ENCODE data around the gene C6orf15.
A peak's percentile ranks its signal among the peaks of the same experiment; 100 is the strongest.

C6orf15 gene

GRCh38 chr6:31120151-31120915, 8.0 kb upstream of the C6orf15 start, which contains the start of gene CDSN:
Gene CDSN (minus strand): TSS chr6:31120446. CDS start chr6:31120419, 27 bp downstream.
- no peak for TF ChIP-seq CTCF (IDR thresholded peaks at IDR 0.05; ENCODE audit: borderline replicate concordance, control extremely low read depth, extremely low read depth, insufficient read depth, missing control alignments)
- in situ Hi-C loops (cut with MboI; ENCODE audit: low sequenced_read_pairs, unreplicated experiment), result no loop called here
- DNase-seq (ENCODE audit: low spot score), result no peak

GRCh38 chr6:31118178-31118577, 5.8 kb upstream of the C6orf15 start:
- no peak for TF ChIP-seq CTCF (IDR thresholded peaks at IDR 0.05; ENCODE audit: borderline replicate concordance, control extremely low read depth, extremely low read depth, insufficient read depth, missing control alignments)
- DNase-seq (ENCODE audit: low spot score), result no peak
- in situ Hi-C loops (cut with MboI; ENCODE audit: low sequenced_read_pairs, unreplicated experiment), result no loop called here

GRCh38 chr6:31116661-31117385, 4.4 kb upstream of the C6orf15 start:
- in situ Hi-C loops (cut with MboI; ENCODE audit: low sequenced_read_pairs, unreplicated experiment), result no loop called here
- TF ChIP-seq CTCF (IDR thresholded peaks at IDR 0.05; ENCODE audit: borderline replicate concordance, control extremely low read depth, extremely low read depth, insufficient read depth, missing control alignments), result no peak
- DNase-seq (ENCODE audit: low spot score), result no peak

- no peak for TF ChIP-seq CTCF (IDR thresholded peaks at IDR 0.05; ENCODE audit: borderline replicate concordance, control extremely low read depth, extremely low read depth, insufficient read depth, missing control alignments)
- no peak for DNase-seq (ENCODE audit: low spot score)
- in situ Hi-C loops (cut with MboI; ENCODE audit: low sequenced_read_pairs, unreplicated experiment), result no loop called here
Measured at GRCh38 chr6:31115941-31116560, 3.7 kb upstream of the C6orf15 start.

GRCh38 chr6:31114970-31115849, 2.8 kb upstream of the C6orf15 start:
- TF ChIP-seq CTCF (IDR thresholded peaks at IDR 0.05; ENCODE audit: borderline replicate concordance, control extremely low read depth, extremely low read depth, insufficient read depth, missing control alignments), result no peak
- no peak for DNase-seq (ENCODE audit: low spot score)
- in situ Hi-C loops (cut with MboI; ENCODE audit: low sequenced_read_pairs, unreplicated experiment), result no loop called here

GRCh38 chr6:31114541-31114878, 2.1 kb upstream of the C6orf15 start, which contains the start of gene PSORS1C1:
Gene PSORS1C1 (plus strand): TSS chr6:31114800. CDS start chr6:31129633, 14,833 bp downstream.
- TF ChIP-seq CTCF (IDR thresholded peaks at IDR 0.05; ENCODE audit: borderline replicate concordance, control extremely low read depth, extremely low read depth, insufficient read depth, missing control alignments), result no peak
- peak; percentile 6 for DNase-seq (ENCODE audit: low spot score)

More at GRCh38 chr6:31114541-31114878, 2.1 kb upstream of the C6orf15 start, which contains the start of gene PSORS1C1:
- in situ Hi-C loops (cut with MboI; ENCODE audit: low sequenced_read_pairs, unreplicated experiment), result no loop called here

All from GM13976 (cell line).